GF-D8 (cell line): Measurements from ENCODE around the gene SELENON.

Experiments
- DNase-seq: peaks from one replicate; lab custom pipeline; 2025; lab: John Stamatoyannopoulos, UW

Gene SELENON

GRCh38 chr1:25810341-25811299, 10.6 kb downstream of the SELENON start:
- no peak for DNase-seq

GRCh38 chr1:25811384-25812082, 11.5 kb downstream of the SELENON start:
- no peak for DNase-seq

- no peak for DNase-seq
Measured at GRCh38 chr1:25813071-25813733, 13.2 kb downstream of the SELENON start.

DNA sequence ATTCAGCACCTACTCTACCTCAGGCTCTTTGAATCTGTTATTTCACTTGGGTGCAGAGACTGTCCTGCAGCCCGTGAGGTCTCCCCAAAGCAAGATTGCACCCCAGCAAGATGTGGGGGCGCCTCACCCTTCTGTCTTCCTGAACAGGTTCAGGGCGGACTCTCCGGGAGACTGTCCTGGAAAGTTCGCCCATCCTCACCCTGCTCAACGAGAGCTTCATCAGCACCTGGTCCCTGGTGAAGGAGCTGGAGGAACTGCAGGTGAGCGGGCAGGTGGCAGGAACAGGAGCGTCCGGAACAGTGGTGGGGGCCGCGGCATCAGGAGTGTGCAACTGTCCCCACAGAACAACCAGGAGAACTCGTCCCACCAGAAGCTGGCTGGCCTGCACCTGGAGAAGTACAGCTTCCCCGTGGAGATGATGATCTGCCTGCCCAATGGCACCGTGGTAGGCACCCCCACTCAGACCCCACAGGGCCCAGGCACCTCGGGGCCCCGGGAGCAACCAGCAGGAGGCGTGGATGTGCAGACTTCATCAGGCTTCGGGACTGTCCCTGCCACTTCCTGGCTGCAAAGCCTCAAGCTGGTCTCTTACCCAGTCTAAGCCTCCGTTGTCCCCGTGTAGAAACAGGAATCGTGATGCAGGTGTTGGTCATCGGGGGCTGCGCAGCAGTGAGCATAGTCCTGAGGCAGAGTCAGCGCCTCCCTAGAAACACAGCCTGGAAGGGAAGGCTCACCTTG, 13.9 kb downstream of the SELENON start:
- DNase-seq: no peak

DNA sequence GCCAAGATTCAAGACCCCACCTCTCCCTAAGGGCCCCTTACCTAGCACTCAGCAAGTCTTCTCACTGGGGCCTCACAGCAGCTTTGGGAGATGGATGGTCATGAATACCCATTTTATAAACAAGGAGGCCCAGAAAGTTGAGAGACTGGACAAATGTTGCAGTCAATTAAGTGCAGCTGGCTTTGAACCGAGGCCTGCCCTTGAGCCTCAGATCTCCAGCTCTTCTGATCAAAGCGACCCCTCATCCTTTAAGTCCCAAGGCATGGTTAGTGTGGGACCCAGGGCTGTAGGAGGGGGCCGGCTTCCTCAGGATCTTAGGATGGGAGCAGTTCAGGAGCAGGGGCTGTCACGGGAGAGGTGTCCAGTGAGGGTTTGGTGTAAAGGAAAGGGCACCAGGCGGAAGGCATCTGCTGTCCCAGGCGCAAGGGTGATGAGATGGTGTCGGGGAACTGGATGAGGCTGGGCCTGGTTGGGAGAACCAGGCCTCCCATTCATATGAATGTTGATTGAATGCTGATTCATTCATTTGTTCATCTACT, 14.6 kb downstream of the SELENON start:
- no peak for DNase-seq

DNA sequence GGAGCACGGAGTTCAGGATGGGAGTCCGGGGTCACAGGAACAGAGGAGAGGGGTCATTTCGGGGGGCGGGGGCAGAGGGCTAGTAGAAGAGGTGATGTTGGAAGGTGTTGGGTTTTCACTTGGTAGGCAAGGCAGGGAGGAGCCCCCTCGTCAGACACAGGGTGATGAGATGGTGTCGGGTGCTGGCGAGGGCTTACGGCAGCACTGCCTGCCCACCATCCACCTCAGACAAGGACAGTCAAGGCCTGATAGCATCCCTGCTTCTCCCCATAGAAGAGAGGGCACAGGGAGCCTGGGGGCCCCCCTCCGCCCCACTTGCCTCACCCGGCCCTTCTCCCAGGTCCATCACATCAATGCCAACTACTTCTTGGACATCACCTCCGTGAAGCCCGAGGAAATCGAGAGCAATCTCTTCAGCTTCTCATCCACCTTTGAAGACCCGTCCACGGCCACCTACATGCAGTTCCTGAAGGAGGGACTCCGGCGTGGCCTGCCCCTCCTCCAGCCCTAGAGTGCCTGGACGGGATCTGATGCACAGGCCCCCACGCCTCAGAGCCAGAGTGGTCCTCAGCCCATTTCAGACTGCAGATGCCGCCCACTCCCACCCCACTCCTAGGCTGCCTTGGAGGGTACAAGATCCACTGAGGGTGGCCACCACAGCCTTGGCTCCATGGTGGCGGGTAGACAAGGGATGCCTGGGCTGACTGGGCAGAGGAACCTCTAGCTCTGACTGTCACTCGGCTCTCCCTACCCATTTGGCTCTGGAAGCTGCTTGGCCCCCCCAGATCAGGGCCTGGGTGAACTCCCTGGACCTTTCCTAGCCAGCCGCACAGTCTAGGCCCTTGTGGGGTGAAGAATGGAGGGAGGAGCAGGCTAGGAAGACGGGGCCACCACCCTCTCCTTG, 15.5 kb downstream of the SELENON start:
- no peak for DNase-seq

- DNase-seq: no peak
Measured at GRCh38 chr1:25816112-25816718, 16.2 kb downstream of the SELENON start.

DNA sequence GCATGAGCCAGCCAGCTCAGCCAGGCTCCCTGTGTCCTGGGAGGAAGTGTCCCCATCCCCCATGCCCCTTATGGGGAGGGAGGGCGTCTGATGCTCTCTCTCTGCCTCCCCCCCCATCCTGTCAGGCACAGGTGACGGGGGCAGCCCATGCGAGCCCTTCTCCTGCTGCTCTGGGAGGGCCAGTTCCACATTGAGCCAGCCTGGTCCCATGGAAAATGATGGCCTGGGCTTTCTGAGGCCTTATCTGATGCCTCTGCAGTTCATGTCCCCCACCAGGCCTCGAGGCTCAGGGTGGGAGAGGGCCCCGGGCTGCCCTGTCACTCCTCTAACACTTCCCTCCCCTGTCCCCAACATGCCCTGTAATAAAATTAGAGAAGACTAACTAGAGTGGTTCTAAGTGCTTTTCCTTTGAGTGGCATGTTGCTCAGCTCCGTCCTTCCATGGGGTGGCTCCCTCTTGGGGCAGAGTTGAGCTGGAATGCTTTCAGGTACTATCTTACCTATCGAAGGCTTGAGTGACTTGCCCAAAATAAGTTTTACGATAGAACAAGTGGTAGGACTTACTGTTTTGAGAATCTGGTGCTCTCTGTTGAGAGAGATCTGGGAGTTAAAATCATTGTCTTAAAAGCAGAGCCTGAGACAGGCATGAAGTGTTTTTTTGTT, 18.0 kb downstream of the SELENON start:
- DNase-seq: no peak

- no peak for DNase-seq
Measured at GRCh38 chr1:25818569-25818968, 18.6 kb downstream of the SELENON start.

GRCh38 chr1:25819491-25820246, 19.7 kb downstream of the SELENON start, which contains the start of gene MTFR1L:
Gene MTFR1L (plus strand): TSS chr1:25819954. CDS start chr1:25823105, 3,151 bp downstream.
- peak; percentile 69 for DNase-seq

GRCh38 chr1:25820247-25821111, 20.5 kb downstream of the SELENON start:
- DNase-seq: peak; percentile 55

DNA sequence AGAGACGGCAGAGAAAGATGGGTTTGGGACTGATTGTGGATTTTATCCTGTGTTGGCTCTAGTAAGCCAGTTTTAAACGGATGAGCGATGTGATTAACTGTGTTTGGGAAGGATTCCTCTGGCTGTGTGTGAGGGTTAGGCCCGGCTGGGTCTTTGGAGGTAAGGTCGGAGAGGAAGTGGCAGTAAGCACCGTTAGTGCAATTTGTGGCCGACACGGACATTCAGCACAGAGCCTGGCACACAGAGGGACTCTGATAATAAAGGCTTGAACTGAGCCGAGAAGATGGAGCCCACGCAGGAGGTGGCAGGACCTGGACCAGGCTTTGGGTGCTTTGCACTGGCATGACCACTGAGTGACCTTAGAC, 21.1 kb downstream of the SELENON start:
- no peak for DNase-seq

DNA sequence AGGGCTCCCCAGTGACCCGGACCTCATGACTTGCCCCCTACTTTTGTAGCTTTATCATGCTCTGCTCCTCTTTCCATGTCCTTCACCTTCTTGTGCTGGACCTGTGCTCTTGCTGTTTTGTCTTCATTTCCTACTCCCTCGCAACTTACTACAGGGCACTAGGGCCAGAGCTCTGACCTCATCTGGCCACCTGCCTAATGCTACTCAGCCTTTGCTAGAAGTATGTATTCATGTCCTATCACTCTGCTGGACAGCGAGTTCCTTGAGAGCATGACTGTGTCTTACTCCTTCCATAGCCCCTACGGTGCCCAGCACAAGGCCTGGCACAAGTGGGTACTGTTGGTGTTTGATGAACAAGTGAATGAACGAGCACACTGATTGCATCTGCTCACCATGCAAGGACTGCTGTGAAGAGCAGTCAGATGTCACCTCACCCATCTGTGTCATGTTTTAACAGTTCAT, 21.7 kb downstream of the SELENON start:
- DNase-seq: no peak

GRCh38 chr1:25825605-25826004, 25.6 kb downstream of the SELENON start:
- DNase-seq: no peak

DNA sequence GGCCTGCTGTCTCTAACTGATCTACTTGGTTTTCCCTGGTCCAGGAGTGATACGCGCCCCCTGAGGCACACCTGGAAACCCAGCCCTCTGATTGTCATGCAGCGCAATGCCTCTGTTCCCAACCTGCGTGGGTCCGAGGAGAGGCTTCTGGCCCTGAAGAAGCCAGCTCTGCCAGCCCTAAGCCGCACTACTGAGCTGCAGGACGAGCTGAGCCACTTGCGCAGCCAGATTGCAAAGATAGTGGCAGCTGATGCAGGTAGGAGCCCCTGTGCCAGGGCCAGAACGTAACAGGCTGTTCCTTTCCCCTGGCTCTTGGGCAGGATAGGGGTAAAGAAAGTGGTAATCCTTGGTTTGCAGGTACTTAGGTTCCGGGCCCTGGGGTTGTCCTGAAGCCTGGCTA, 26.6 kb downstream of the SELENON start:
- no peak for DNase-seq

DNA sequence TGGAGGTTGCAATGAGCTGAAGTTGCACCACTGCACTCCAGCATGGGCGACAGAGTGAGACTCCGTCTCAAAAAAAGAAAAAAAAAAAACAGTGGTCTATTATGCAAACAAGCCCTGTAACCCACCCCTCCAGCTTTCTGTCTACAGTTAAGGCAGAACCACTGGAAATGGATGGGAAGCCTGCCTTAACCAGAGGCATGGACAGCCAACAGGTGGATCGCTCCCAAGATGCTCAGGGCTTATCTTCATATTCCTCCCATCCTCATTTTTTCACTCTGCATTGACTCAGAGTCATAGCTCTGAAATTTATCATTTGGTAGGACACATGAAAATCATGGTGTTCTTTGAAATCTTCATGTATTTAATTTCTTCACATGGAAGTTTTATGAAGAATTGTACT, 28.5 kb downstream of the SELENON start:
- DNase-seq: no peak

DNA sequence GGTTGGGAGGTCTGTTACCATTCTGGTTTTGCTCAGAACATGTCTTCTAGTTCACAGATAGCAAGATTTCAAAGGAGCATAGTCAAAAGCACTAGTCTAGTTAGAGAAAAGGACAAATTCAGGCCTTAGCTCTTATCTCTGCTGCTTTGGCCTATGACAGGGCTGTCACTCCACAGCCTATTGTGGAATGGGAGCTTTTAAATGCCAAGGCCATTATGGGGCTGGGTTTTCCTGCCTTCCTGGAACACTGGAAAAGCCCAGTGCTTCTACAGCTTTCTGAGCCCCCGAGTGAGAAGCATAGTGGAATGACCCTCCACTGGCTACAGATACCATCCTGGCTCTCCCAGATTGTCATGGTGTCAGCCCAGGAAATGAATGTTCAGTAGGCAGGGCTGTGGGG, 29.1 kb downstream of the SELENON start:
- no peak for DNase-seq
